Loucy (cell line): ENCODE measurements around the gene ENTR1.

Experiments
- H2AFZ ChIP-seq: fragments of 200-600 bp; sonication (generic); 2 replicates; pipeline ENCODE4 v1.6.0; 2016; ENCODE audit warnings: antibody characterized with exemption, mild to moderate bottlenecking, low read length, moderate library complexity
- H3F3A ChIP-seq: fragments of 200-600 bp; 2 replicates; pipeline ENCODE4 v1.6.0; 2016; ENCODE audit warnings: antibody characterized with exemption, low read depth, mild to moderate bottlenecking
- H3K27me3 ChIP-seq: fragments of 200-600 bp; sonication (generic); 2 replicates; pipeline ENCODE4 v1.6.1; 2014; ENCODE audit warnings: low read length, mild to moderate bottlenecking; ENCODE audit not compliant: insufficient read depth, poor library complexity, severe bottlenecking
- H3K36me3 ChIP-seq: fragments of 200-600 bp; sonication (generic); 2 replicates; pipeline ENCODE4 v1.6.1; 2016; ENCODE audit warnings: low read length; ENCODE audit not compliant: insufficient read depth
- H3K4me1 ChIP-seq: fragments of 200-600 bp; sonication (generic); 2 replicates; pipeline ENCODE4 v1.5.1; 2014; ENCODE audit warnings: low read length, mild to moderate bottlenecking; ENCODE audit not compliant: insufficient read depth, poor library complexity, severe bottlenecking
- H3K4me2 ChIP-seq: fragments of 200-600 bp; sonication (generic); 2 replicates; pipeline ENCODE4 v1.6.0; 2014; ENCODE audit warnings: antibody characterized with exemption, low read length, low read depth, mild to moderate bottlenecking; ENCODE audit not compliant: poor library complexity, severe bottlenecking
- H3K4me3 ChIP-seq: fragments of 200-600 bp; sonication (generic); 2 replicates; pipeline ENCODE4 v1.5.1; 2014; ENCODE audit warnings: low read length, mild to moderate bottlenecking, mixed read lengths; ENCODE audit not compliant: poor library complexity, severe bottlenecking
- H3K79me2 ChIP-seq: fragments of 200-600 bp; sonication (generic); 2 replicates; pipeline ENCODE4 v1.6.1; 2014; ENCODE audit warnings: low read length; ENCODE audit not compliant: insufficient read depth
- H3K9ac ChIP-seq: fragments of 200-600 bp; sonication (generic); 2 replicates; pipeline ENCODE4 v1.6.0; 2014; ENCODE audit warnings: mild to moderate bottlenecking, low read depth, low read length, moderate library complexity; ENCODE audit not compliant: poor library complexity, severe bottlenecking
- H3K9me2 ChIP-seq: fragments of 200-600 bp; sonication (generic); replicated peaks from 2 replicates; pipeline ENCODE4 v1.6.1; 2016; ENCODE audit warnings: low read depth, low read length, mixed read lengths
- H3K9me3 ChIP-seq: fragments of 200-600 bp; sonication (generic); 2 replicates; pipeline ENCODE4 v1.6.1; 2014; ENCODE audit warnings: mild to moderate bottlenecking, antibody characterized with exemption, low read length, low read depth; ENCODE audit not compliant: insufficient read depth
- H4K20me1 ChIP-seq: fragments of 200-600 bp; sonication (generic); 2 replicates; pipeline ENCODE4 v1.6.0; 2014; ENCODE audit warnings: antibody characterized with exemption, low read length, mild to moderate bottlenecking; ENCODE audit not compliant: insufficient read depth, poor library complexity, severe bottlenecking
- EZH2phosphoT487 ChIP-seq: fragments of 200-600 bp; IDR thresholded peaks from 2 replicates; pipeline ENCODE4 v1.6.1; 2018; ENCODE audit warnings: antibody characterized with exemption, mild to moderate bottlenecking, moderate library complexity, borderline replicate concordance
- TF ChIP-seq, protein P1 (sequence below): fragments of 200-600 bp; sonication (generic); conservative IDR thresholded peaks from 2 replicates; pipeline ENCODE4 v1.5.1; 2014; ENCODE audit warnings: mild to moderate bottlenecking, antibody characterized with exemption, low read length

Gene ENTR1

GRCh38 chr9:136378170-136379002 is 32.0 kb downstream of the ENTR1 start:
- TF ChIP-seq, protein P1, sequence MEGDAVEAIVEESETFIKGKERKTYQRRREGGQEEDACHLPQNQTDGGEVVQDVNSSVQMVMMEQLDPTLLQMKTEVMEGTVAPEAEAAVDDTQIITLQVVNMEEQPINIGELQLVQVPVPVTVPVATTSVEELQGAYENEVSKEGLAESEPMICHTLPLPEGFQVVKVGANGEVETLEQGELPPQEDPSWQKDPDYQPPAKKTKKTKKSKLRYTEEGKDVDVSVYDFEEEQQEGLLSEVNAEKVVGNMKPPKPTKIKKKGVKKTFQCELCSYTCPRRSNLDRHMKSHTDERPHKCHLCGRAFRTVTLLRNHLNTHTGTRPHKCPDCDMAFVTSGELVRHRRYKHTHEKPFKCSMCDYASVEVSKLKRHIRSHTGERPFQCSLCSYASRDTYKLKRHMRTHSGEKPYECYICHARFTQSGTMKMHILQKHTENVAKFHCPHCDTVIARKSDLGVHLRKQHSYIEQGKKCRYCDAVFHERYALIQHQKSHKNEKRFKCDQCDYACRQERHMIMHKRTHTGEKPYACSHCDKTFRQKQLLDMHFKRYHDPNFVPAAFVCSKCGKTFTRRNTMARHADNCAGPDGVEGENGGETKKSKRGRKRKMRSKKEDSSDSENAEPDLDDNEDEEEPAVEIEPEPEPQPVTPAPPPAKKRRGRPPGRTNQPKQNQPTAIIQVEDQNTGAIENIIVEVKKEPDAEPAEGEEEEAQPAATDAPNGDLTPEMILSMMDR = no peak
- TF ChIP-seq EZH2phosphoT487 = no peak
- Histone ChIP-seq H3K9ac (no peak overlapping the region), H3K79me2 (no peaks in the 10 kb centered on the region), H3K4me3 (no peak overlapping the region), H3K36me3 (peaks cover 7% of the 10 kb centered on the region; the same call in 1 of the 2 replicates), H4K20me1 (no peaks in the 10 kb centered on the region), H3F3A (no peaks in the 10 kb centered on the region), H3K9me2 (no peaks in the 10 kb centered on the region), H3K4me1 (no peaks in the 10 kb centered on the region), H3K27me3 (no peaks in the 10 kb centered on the region), H2AFZ (no peak overlapping the region), H3K9me3 (no peaks in the 10 kb centered on the region), H3K4me2 (no peak overlapping the region)

- no peaks in the 10 kb centered on the region for H3F3A ChIP-seq
- no peaks in the 10 kb centered on the region; the same call in 1 of the 2 replicates for H3K36me3 ChIP-seq
- no peak for TF ChIP-seq EZH2phosphoT487
- TF ChIP-seq, protein P1 = no peak
- no peaks in the 10 kb centered on the region for H3K9me3 ChIP-seq
- no peak overlapping the region for H3K9ac ChIP-seq
- no peak overlapping the region for H2AFZ ChIP-seq
- H3K4me2 ChIP-seq = no peak overlapping the region
- no peaks in the 10 kb centered on the region for H3K79me2 ChIP-seq
- H3K27me3 ChIP-seq = no peaks in the 10 kb centered on the region
- H3K4me3 ChIP-seq = no peak overlapping the region
- no peaks in the 10 kb centered on the region for H3K4me1 ChIP-seq
- H3K9me2 ChIP-seq = no peaks in the 10 kb centered on the region
- no peaks in the 10 kb centered on the region for H4K20me1 ChIP-seq
Observed at GRCh38 chr9:136377341-136378169, 32.9 kb downstream of the ENTR1 start.

GRCh38 chr9:136376457-136376856 is 34.0 kb downstream of the ENTR1 start:
- Histone ChIP-seq H3K9ac (no peak overlapping the region), H3K27me3 (no peaks in the 10 kb centered on the region), H3K4me2 (no peak overlapping the region), H3K9me2 (no peaks in the 10 kb centered on the region), H2AFZ (no peak overlapping the region), H4K20me1 (no peaks in the 10 kb centered on the region), H3K4me3 (no peak overlapping the region), H3K36me3 (no peaks in the 10 kb centered on the region), H3F3A (no peaks in the 10 kb centered on the region), H3K4me1 (no peaks in the 10 kb centered on the region), H3K79me2 (no peaks in the 10 kb centered on the region), H3K9me3 (no peaks in the 10 kb centered on the region)
- TF ChIP-seq, protein P1 = no peak
- TF ChIP-seq EZH2phosphoT487 = no peak
